ENCODE measurements around the gene TMEM176A.

GRCh38 chr7:150823043-150823442 lies 22.5 kb downstream of the TMEM176A start:
- TF ChIP-seq, protein P1, sequence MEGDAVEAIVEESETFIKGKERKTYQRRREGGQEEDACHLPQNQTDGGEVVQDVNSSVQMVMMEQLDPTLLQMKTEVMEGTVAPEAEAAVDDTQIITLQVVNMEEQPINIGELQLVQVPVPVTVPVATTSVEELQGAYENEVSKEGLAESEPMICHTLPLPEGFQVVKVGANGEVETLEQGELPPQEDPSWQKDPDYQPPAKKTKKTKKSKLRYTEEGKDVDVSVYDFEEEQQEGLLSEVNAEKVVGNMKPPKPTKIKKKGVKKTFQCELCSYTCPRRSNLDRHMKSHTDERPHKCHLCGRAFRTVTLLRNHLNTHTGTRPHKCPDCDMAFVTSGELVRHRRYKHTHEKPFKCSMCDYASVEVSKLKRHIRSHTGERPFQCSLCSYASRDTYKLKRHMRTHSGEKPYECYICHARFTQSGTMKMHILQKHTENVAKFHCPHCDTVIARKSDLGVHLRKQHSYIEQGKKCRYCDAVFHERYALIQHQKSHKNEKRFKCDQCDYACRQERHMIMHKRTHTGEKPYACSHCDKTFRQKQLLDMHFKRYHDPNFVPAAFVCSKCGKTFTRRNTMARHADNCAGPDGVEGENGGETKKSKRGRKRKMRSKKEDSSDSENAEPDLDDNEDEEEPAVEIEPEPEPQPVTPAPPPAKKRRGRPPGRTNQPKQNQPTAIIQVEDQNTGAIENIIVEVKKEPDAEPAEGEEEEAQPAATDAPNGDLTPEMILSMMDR (IDR thresholded peaks at IDR 0.05 in 8 of 11, conservative IDR thresholded peaks at IDR 0.05 in 3 of 11), result no peak
- no peak for TF ChIP-seq POLR2A (IDR thresholded peaks at IDR 0.05)
